Non-pigmented ciliary epithelial cell (primary cell): ENCODE results near the gene MYO1A.
"Not testable (repeated sequence)": the region's sequence is repeated elsewhere in the genome, so short reads cannot be mapped to it uniquely, and the experiment has no call there.

ENCODE experiments used
- DNase-seq: peaks from one replicate; pipeline ENCODE4 v3.0.0-alpha.2; 2010; ENCODE audit warnings: low read depth

Gene MYO1A

GRCh38 chr12:57046947-57047890 is 2.7 kb downstream of the MYO1A start:
- no peak for DNase-seq

DNA sequence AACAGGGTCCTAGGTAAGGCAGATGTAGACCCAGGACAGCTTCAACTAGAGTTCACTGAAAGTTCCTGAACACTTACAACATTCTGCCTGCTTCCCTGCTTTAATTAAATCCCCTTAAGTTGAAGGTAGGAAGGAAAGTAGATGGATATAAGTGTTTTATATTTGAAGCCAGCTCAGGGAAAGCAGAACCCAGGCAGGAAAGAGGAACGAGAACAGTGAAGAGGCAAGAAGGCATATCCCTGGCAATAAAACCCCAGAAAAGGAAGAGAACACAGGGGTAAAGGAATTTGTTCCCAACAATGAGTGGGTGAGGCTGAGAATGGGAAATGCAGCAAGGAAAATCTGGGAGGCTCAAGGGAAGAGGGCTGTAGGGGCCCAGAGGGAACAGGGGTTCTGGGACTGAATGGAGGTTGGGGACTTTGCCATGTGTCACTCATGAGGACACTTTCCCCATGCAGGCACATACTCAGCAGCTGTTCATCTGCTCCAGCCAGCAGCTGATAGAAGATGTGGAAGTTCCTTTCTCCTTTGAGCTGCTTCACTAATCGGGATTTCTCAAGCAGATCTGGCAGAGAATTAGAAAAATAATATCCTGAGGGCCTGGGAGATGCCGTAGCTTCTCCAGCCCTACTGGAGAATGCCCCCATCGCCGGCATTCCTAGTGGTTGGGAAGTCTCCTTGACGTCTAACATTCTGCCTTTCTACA is 3.7 kb downstream of the MYO1A start:
- no peak for DNase-seq

DNA sequence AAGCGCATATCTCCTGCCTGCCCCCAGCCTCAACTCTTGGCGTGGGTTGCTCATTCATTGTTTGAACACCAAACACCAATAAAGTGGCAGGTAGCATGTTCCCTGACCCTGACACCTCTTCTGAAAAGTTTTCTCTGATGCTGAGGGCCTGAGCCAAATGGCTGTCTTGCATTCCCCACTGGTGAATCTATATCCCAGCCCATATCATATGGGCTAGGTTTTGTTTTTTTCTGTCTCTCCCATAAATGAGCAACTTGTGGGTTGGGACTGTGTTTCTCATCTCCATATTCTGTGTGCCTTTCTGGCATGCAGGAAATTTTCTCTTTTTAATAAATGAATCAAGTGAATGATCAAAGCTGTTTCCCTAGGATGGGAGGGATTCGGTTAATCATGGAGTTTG is 5.0 kb downstream of the MYO1A start:
- DNase-seq, result no peak

DNA sequence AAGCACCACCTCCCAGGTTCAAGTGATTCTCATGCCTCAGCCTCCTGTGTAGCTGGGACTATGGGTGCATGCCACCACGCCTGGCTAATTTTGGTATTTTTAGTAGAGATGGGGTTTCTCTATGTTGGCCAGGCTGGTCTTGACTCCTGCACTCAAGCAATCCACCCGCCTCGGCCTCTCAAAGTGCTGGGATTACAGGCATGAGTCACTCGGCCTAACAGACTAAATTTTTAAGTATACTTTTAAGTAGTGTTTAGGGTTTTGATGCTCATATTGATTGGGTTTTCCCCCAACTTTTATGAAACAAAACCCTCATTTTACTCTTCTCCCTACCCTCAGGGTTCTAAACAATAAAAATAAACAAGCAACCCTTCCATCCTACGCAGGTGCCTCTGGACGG is 5.5 kb downstream of the MYO1A start:
- DNase-seq, result no peak

DNA sequence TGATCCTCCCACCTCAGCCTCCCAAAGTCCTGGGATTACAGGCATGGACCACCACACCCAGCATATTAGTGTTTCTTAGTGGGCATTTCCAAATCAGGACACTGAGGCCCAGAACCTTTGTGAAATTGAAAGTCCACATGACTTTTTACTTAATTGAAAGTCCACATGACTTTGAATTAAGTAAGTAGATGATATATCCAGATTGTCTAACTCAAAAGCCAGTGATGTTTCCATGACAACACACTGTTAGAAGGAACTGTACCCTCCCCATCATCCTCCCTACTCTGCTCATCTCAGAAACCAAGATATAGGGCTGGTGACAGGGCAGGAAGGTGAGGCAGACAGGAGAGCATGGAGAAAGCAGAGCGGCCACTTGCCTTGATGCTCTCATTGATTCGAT is 7.2 kb downstream of the MYO1A start:
- no peak for DNase-seq

GRCh38 chr12:57040750-57041149 is 9.2 kb downstream of the MYO1A start:
- DNase-seq, result no peak

DNA sequence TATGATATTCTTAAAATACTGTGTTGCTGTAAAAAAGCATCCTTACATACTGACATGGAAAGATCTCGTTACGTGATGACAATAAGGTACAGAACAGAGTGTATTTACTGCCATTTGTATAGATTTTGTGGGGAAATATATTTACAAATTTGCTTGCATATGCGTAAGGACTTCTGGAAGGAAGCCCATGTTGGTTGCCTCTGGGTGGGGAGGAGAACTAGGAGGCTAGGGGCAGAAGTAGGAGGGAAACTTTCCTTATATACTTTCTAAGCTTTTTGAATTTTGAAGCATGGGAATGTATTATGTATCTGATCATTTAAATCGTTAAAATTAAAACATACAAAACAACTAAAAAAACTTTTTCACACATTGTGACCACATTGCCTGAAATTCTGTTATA is 9.7 kb downstream of the MYO1A start:
- DNase-seq, result no peak

DNA sequence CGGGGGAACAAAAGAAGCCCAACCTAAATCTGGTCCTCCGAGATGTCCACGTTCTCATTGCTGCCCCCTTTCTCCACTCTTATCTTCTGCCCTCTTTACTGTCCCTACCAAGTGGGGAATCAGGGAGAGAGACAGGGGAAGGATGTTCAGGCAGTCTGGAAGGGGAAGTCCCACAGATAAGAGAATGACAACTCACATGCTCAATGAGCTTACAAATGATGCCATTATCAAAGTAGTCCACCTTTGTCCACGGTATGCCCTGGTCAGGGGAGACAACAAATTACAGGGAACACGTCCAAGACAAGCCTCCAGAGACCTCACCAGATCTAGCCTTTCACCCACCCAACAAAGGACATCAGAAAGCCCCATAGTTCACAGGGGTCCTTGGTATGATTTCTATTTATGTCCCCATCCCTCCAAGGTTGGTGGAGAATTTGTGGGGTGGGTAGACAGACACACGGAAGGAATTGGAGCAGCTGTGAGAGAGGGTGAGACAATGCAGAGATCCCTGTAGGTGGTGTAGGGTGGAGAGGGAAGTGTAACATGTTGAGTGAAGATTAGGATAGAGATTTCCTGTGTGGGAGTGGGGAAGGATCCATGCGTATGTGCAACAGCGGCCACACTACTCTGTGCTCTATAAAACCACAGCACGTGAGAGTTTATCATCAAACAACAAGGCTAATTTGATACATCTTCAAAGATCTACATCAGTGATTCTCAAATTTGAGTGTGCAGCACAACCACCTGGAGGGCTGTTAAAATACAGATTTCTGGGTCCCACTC is 10.7 kb downstream of the MYO1A start:
- no peak for DNase-seq

- DNase-seq, result no peak
Observed at GRCh38 chr12:57037264-57037663, 12.7 kb downstream of the MYO1A start.

- DNase-seq, result no peak
Observed at GRCh38 chr12:57033431-57033830, 16.5 kb downstream of the MYO1A start.

- DNase-seq, result no peak
Observed at GRCh38 chr12:57031789-57032188, 18.1 kb downstream of the MYO1A start.

DNA sequence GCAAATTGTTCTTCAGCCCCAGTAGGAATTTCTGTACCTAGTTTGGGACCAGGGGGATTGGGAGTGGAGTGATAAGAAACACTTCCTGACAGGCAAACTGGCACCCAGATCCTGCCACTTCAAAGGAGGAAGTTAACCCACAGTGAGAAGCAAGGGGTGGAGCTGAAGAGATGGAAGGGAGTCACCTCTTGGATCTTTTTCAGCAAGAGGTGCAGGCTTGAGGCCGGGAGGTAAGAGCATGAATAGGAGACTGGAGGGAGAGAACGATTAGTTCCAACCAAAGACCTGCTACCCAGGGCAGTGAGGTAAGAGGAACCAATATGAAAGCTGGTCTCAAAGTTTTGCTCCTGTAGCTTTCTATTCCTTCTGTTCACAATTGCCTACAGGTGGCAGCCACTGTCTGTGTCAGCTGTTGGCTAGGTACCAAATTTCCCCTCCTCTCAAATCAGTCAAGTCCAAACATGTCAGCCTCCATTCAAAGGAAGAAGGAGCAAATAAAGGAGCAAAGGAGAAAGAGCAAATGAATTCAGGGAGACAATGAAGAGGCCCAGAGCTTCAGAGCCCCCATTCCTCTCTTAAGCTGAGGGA is 18.7 kb downstream of the MYO1A start:
- DNase-seq, result no peak

- no peak for DNase-seq
Observed at GRCh38 chr12:57029457-57029856, 20.5 kb downstream of the MYO1A start.

GRCh38 chr12:57027805-57028153 is 22.1 kb downstream of the MYO1A start:
- no peak for DNase-seq

- no peak for DNase-seq
Observed at GRCh38 chr12:57027011-57027804, 22.7 kb downstream of the MYO1A start.

- DNase-seq, result no peak
Observed at GRCh38 chr12:57025196-57025595, 24.7 kb downstream of the MYO1A start.

- DNase-seq, result peak; percentile 8
Observed at GRCh38 chr12:57022324-57022723, 27.6 kb downstream of the MYO1A start.

DNA sequence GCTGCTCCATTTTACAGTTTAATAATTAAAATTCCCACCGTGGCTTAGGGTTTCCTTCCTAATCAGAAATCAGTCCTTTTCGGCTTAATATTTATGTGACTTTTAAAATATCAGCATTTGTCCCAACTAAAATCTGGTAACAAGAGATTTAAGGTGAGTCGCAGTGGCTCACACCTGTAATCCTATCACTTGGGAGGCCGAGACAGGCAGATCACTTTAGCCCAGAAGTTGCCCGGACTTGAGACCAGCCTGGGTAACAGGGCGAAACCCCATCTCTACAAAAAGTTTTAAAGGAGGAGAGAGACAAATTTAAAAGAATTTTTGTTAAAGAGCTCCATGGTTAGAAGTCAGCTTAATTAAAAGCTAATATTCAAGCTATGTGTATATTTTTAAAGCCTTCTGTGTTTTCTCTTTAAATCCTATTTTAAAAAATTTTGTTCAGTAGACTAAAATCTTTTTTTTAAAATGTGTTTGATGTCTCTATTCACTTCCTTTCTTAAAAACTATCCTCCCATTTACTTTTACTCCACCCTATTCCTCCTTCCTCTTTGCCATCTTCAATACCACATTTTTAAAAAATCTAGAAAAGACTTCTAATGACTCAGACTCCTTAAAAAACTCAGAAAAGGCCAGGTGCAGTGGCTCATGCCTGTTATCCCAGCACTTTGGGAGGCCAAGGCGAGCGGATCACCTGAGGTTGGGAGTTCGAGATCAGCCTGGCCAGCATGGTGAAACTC is 29.8 kb downstream of the MYO1A start:
- DNase-seq, result no peak

- no peak for DNase-seq
Observed at GRCh38 chr12:57018906-57019305, 31.0 kb downstream of the MYO1A start.

DNA sequence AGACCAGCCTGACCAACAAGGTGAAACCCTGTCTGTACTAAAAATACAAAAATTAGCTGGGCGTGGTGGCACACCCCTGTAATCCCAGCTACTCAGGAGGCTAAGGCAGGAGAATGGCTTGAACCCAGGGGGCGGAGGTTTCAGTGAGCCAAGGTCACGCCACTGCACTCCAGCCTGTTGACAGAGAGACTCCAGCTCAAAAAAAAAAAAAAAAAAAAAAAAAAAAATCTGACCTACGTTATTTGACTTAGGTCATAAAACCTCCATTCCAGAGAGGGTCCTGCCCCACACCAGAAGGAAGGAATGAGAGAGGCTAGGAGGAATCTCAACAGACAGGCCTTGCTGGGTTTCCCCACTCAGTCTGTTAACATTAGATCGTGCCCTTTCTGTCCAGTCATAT is 31.6 kb downstream of the MYO1A start:
- DNase-seq, result not testable (repeated sequence)

DNA sequence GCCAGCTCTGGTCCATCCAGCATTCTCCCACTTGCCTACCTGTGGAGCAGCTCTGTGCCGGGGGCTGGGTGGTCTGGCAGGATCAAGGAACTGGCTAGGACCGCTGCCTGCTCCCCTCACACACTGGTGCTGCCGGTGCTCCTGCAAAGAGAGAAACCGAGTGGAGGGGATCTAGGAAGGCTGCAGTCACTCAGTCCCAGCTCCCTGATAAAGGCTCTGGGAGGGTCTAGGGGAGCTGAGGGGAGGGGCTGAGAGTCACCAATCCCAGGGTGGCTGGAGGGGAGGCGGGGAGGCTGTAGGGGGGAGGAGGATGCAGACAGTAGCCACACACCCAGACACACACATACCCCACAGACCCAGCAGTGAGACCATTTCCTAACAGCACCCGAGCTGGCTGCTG is 33.6 kb downstream of the MYO1A start, which contains the start of gene TAC3:
TAC3 (minus strand) TSS at position 182 of the 400 bp plus-strand sequence. CDS start 732 bp downstream, outside the sequence.
- DNase-seq, result no peak
